ENCODE data around the gene PITPNM2.

- TF ChIP-seq ZFX (CRISPR knock-in tag; IDR thresholded peaks at IDR 0.05) = no peak
- TF ChIP-seq SMARCA4 (IDR thresholded peaks at IDR 0.05) = no peak
These were observed 15.2 kb downstream of the PITPNM2 start for GRCh38 chr12:123135688-123136087.

Data from K562 (cell line).